ENCODE data around the gene FBN2.

The FBN2 gene

DNA sequence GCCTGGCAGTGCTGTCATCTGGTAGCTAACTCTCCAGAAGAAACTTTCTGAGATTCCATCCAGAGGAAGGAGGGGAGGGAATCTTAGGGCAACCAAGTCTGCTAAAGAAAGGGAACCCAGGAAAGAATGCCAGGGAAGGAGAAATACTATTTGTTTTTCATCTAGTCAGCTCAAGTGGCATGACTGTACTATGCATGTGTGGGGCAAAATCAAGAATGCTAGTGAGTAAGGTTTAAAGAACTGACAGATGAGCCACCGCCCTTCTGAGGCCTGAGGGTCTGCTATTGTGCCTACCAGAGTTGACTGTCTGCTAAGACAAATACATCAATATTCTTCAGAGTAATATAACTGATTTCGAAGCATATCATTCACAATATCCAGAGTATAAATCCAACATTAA lies 250.3 kb downstream of the FBN2 start:
- TF ChIP-seq, protein P1, sequence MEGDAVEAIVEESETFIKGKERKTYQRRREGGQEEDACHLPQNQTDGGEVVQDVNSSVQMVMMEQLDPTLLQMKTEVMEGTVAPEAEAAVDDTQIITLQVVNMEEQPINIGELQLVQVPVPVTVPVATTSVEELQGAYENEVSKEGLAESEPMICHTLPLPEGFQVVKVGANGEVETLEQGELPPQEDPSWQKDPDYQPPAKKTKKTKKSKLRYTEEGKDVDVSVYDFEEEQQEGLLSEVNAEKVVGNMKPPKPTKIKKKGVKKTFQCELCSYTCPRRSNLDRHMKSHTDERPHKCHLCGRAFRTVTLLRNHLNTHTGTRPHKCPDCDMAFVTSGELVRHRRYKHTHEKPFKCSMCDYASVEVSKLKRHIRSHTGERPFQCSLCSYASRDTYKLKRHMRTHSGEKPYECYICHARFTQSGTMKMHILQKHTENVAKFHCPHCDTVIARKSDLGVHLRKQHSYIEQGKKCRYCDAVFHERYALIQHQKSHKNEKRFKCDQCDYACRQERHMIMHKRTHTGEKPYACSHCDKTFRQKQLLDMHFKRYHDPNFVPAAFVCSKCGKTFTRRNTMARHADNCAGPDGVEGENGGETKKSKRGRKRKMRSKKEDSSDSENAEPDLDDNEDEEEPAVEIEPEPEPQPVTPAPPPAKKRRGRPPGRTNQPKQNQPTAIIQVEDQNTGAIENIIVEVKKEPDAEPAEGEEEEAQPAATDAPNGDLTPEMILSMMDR (IDR thresholded peaks at IDR 0.05; ENCODE audit: low read depth, low read length): no peak
- no peak for TF ChIP-seq MYC (IDR thresholded peaks at IDR 0.05; ENCODE audit: low read depth, low read length)
- TF ChIP-seq POLR2A (IDR thresholded peaks at IDR 0.05; ENCODE audit: extremely low read depth, insufficient read length): no peak
- TF ChIP-seq, protein P2, sequence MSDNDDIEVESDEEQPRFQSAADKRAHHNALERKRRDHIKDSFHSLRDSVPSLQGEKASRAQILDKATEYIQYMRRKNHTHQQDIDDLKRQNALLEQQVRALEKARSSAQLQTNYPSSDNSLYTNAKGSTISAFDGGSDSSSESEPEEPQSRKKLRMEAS (IDR thresholded peaks at IDR 0.05; ENCODE audit: low read depth, low read length): no peak
- DNase-seq (ENCODE audit: low read depth): no peak
- no peak overlapping the region for H3K4me3 ChIP-seq (ENCODE audit: low read depth, low read length)

DNA sequence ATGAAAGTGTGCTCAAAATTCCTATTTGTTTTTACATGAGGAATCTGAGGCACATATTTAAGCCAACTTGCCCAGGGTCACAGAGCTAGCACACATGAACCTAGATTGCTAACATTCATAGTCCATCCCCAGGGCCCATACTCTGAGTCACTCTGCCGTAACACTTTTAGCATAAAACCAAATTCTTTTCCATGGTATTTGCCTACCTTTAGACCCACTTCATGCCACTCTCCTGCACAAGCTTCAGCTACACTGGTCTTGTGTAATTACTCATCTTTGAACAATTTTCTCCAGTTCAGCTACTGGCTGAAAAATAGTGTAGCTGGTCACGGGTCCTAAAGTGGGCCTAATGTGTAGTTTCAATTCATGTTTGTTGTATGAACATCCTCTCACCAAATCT lies 253.8 kb downstream of the FBN2 start:
- no peak for DNase-seq (ENCODE audit: low read depth)
- H3K4me3 ChIP-seq (ENCODE audit: low read depth, low read length): no peak overlapping the region
- TF ChIP-seq, protein P2 (IDR thresholded peaks at IDR 0.05; ENCODE audit: low read depth, low read length): no peak
- no peak for TF ChIP-seq POLR2A (IDR thresholded peaks at IDR 0.05; ENCODE audit: extremely low read depth, insufficient read length)
- TF ChIP-seq MYC (IDR thresholded peaks at IDR 0.05; ENCODE audit: low read depth, low read length): no peak
- TF ChIP-seq, protein P1 (IDR thresholded peaks at IDR 0.05; ENCODE audit: low read depth, low read length): no peak

DNA sequence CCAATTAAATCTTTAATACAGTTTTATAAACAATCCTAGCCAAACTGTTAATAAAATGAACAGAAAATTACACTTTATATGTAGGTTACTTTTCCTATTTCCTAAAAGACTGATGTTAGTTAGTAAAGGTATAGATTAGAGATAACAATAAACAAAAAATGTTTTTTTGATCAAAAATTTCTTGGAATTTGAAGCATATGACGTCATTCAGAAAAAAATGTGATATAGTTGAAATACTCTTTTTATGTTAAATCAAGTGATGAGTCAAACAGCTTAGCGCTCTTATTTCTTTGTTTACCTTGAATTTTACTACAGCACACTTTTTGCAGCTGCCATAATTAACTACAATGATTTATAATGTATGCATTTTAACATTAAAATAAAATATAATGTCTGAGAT lies 258.7 kb downstream of the FBN2 start:
- TF ChIP-seq POLR2A (IDR thresholded peaks at IDR 0.05; ENCODE audit: extremely low read depth, insufficient read length): no peak
- TF ChIP-seq, protein P2 (IDR thresholded peaks at IDR 0.05; ENCODE audit: low read depth, low read length): no peak
- TF ChIP-seq, protein P1 (IDR thresholded peaks at IDR 0.05; ENCODE audit: low read depth, low read length): no peak
- TF ChIP-seq MYC (IDR thresholded peaks at IDR 0.05; ENCODE audit: low read depth, low read length): no peak
- no peak for DNase-seq (ENCODE audit: low read depth)

DNA sequence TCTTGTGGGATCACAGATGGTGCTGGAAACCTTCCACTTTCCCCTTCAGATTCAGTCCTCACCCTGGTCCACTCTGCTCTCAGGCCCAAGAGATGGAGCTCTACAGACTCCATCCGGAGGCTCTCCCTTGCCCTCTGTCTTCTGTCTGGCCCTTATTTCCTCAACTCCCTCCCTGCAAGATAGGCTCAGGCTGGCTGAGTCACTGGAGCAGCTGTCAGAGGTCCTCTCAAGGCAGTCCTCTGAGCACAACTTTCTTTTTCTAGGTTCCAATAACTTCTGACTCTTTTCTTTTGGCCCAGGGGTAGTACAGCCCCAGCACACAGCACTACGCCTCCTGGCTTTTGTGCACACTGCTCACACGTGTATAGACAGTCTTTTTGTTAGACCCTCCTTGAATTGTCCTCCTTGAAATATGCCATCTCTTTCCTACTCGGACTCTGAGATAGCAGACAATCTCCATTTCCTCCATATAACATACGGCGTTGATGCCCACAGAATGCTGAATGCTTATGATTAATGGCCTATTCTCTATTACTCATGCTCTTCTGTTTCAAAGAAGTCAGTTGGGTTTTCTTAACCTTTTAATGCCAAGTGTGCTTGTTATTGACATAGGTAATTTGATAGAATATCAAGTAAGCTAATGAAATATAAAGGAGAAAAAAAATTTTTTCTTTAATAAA lies 261.4 kb downstream of the FBN2 start:
- H3K4me3 ChIP-seq (ENCODE audit: low read depth, low read length): no peak overlapping the region
- DNase-seq (ENCODE audit: low read depth): no peak
- TF ChIP-seq POLR2A (IDR thresholded peaks at IDR 0.05; ENCODE audit: extremely low read depth, insufficient read length): no peak

More for the DNA sequence above, 258.7 kb downstream of the FBN2 start:
- H3K4me3 ChIP-seq (ENCODE audit: low read depth, low read length): no peak overlapping the region

DNA sequence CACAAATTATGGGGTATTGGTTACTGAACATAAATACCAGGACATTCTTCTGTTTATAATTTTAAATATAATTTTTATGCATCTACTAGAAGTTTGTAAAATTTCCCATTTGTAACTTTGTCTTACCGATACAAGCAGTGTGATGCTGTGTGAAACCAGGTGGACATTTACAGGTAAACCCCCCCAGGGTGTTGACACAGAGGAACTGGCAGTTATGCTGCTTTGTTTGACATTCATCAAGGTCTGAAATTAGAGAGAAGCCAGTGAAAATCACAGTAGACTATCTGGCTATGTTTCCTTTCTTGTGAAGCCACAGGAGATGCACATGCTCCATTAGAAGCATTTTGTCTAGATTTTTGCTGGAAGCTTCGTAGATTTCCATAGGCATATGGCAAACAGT lies 263.6 kb downstream of the FBN2 start:
- no peak for DNase-seq (ENCODE audit: low read depth)
- TF ChIP-seq, protein P2 (IDR thresholded peaks at IDR 0.05; ENCODE audit: low read depth, low read length): no peak
- TF ChIP-seq POLR2A (IDR thresholded peaks at IDR 0.05; ENCODE audit: extremely low read depth, insufficient read length) (no peak), MYC (IDR thresholded peaks at IDR 0.05; ENCODE audit: low read depth, low read length) (no peak)
- TF ChIP-seq, protein P1 (IDR thresholded peaks at IDR 0.05; ENCODE audit: low read depth, low read length): no peak
- H3K4me3 ChIP-seq (ENCODE audit: low read depth, low read length): no peak overlapping the region

DNA sequence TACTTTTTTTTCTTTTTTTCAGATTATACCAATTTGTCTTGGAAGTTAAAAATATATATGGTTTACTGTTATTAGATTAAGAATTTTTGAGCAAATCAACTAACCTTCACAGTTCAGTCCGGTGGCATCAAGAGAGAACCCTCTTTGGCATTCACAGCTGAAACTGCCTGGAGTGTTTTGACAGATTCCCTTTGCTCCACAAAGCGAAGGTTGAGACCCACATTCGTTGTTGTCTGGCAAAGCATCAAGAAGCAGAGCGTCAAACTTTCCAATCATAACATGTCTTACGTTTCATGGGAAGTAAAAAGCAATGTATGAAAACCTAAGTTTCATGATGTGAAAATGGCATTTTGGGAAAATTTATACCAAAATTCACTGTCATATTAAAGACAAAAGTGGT lies 264.3 kb downstream of the FBN2 start:
- TF ChIP-seq, protein P2 (IDR thresholded peaks at IDR 0.05; ENCODE audit: low read depth, low read length): no peak
- TF ChIP-seq MYC (IDR thresholded peaks at IDR 0.05; ENCODE audit: low read depth, low read length) (no peak), POLR2A (IDR thresholded peaks at IDR 0.05; ENCODE audit: extremely low read depth, insufficient read length) (no peak)
- TF ChIP-seq, protein P1 (IDR thresholded peaks at IDR 0.05; ENCODE audit: low read depth, low read length): no peak
- no peak overlapping the region for H3K4me3 ChIP-seq (ENCODE audit: low read depth, low read length)
- no peak for DNase-seq (ENCODE audit: low read depth)
